GM20000 (cell line): ENCODE data around the gene SFTPD.
"Not testable (repeated sequence)": the region's sequence is repeated elsewhere in the genome, so short reads cannot be mapped to it uniquely, and the experiment has no call there.

Source experiments
- DNase-seq: peaks from one replicate; pipeline ENCODE4 v3.0.0; 2012; ENCODE audit warnings: low spot score
- TF ChIP-seq, protein P1 (sequence below): IDR thresholded peaks from 2 replicates; pipeline ENCODE4 v1.5.1; 2012; ENCODE audit warnings: mild to moderate bottlenecking, control low read depth; ENCODE audit errors: extremely low read depth, missing control alignments

SFTPD gene

DNA sequence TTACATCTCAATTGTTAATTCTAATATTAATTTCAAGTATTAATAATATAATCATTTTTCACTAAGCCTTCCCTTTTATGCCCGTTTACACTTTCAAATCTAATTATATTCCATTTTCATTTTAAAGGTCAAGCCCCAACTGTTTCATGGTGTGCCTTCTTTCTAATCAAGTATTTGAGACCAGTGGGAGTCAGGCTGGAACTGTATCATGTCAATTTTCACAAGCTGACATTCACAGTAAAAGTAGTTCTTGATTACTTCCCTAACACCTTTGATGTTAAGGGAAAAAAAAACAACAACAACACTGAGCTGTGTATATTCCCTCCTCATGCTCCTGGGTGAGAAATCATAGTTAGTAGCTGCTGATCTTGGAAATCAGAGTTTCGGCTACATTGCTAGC lies 38.1 kb downstream of the SFTPD start:
- DNase-seq = no peak
- TF ChIP-seq, protein P1, sequence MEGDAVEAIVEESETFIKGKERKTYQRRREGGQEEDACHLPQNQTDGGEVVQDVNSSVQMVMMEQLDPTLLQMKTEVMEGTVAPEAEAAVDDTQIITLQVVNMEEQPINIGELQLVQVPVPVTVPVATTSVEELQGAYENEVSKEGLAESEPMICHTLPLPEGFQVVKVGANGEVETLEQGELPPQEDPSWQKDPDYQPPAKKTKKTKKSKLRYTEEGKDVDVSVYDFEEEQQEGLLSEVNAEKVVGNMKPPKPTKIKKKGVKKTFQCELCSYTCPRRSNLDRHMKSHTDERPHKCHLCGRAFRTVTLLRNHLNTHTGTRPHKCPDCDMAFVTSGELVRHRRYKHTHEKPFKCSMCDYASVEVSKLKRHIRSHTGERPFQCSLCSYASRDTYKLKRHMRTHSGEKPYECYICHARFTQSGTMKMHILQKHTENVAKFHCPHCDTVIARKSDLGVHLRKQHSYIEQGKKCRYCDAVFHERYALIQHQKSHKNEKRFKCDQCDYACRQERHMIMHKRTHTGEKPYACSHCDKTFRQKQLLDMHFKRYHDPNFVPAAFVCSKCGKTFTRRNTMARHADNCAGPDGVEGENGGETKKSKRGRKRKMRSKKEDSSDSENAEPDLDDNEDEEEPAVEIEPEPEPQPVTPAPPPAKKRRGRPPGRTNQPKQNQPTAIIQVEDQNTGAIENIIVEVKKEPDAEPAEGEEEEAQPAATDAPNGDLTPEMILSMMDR = no peak

DNA sequence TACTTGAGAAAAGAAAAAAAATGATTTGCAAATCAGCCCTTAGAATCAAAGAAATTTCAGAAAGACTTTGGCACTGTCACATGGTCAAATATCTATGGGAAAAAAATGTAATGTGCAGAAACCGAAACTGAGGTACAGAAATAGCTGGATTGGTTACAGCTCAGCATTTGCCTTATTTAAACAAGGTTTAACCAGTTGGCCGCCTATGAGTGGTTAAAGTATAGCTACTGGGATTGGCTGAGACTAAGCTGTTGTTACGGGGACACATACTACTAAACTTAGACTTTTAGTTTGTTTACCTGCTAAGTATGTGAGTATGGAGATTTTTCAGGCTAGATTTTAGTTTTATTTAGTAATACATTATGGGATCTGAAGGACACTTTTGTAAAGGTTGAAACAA lies 38.6 kb downstream of the SFTPD start:
- TF ChIP-seq, protein P1 = no peak
- no peak for DNase-seq

DNA sequence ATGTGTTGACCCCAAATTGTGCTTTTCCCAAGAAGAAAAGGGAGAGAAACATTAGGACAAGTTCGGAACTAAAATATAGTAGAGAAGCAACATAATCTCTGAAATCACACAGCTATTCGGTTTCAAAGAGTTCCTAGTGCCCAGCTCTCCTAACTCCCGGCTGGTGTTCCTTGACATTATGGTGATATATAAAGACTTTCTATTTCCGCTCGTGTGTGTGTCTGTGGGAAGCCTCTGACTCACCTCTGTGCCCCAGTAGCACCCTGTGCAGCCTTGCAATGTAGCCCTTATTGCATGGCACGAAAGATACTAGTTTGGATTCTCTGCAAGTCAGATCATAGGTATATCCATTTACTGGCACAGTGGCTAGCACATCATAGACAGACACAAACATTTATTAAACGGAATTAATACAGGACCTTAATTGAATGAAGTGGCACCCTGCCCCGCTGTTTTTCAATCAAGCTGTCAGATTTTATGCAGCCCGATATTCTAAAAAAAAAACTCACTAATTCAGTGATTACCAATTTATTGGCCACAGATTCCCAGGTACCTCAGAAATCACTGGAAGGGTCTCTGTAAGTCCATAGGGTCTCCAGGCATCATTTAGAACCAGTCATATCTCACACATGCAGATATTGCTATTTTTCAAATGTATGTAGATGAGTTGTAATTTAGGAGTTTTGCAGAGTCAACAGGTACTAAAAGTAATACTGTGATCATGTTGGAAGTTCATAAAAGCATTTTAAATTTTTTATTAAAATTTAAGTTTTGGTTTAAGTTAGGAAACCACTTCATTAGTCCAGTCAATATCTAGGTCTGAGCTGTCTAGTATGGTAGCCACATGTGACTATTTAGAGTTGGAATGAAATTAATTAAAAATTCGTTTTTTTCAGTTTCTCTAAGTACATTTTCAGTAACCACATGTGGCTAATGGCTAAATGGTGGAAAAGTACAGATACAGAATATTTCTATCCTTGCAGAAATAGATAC lies 43.3 kb downstream of the SFTPD start:
- no peak for DNase-seq
- TF ChIP-seq, protein P1 = no peak

DNA sequence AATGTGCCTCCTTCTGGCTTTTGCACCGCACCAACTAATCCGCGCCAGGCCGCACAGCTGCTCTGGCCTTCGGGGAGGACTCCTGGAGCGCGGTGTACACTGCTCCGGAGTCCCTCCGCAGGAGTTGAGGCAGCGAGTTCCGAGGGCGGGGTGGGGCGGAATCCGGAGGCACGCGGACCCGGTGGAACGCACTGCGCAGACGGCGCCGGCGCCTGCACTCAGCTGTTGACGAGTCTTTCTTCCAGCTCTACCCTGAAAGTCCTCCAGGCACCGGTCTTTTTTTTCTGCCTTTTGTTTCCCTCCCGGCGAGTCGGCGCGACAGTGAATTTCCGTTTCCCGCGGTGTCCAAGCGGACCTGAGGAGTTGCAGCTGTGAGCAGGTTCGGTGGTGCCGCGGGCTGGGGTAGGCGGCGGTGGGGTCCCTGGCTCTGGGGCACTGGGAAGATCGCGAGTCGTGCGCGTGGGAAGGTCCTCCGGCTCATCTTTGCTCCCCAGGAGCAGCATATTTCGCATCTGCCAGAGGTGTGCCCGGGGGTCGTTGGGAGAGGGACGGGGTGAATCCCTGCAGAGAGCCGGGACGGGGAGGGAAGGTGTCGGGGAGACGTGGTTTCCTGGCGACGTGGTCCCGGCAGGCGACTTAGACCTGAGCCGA lies 44.1 kb downstream of the SFTPD start:
- DNase-seq = no peak
- TF ChIP-seq, protein P1 = no peak

DNA sequence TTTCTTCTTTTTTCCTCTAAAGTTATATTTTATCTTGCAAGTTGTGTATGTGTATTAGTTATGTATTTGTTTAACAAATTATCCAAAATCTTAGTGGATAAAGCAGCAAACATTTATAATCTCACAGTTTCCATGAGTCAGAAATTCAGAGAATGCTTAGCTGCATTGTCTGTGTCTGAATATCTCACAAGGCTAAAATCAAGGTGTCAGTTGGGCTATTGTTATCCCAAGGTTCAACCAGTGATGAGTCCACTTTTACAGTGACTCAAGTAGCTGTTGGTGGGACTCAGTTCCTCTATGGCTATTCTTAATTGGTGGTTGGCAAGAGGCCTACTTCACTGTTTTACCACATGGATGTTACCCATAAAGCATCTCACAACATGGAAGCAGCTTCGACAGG lies 47.3 kb downstream of the SFTPD start:
- DNase-seq = not testable (repeated sequence)

DNA sequence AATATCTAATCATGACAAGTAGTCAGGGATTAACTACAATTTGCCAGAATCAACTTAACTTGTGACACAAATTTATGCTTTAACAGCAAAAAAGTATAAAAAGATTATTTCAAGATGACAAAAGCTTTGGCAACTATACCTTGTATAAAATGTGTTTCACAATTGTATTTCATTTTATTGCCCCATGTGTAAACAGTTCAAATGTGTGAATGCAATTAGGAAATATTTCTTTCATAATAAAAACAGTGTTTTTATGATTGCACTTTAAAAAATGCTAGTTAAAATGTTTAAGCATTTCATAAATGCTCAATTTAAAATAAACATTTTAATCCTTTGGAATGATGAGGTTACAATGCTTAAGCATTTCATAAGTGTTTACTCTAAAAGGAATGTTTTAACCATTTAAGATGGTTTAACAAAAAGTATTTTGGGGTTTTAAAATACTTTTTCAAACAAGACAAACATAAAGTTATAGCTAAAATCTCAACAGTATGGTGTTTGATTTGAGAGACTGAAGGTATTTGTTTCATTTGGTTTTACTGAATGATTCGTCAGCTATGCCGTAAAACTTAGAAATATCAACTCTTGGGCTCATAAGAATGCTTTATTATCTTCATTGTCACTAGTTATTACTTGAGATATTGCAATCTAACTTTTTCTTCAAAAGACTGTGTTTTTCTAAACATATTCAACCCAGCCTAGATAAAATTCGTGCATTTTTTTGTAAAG lies 50.1 kb downstream of the SFTPD start:
- DNase-seq = no peak
- TF ChIP-seq, protein P1 = no peak

DNA sequence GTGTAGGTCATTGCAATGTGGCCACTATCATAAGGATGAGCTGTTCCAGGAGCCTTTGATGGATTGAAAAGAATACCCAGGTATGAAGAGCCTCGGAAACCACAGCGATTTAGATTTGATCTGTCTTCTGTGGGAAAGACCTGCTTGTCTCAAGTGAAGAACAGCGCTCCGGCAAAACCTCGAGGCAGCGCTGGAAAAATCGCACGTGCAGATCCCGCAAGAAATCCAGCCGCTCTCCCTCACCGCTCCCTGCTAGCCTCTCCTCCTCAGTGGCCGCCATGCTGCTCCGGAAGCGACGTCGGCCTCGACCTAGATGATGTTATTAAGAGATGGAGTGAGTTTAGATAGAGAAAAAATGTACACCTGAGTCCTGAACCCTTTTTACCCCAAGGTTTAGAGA lies 56.0 kb downstream of the SFTPD start:
- not testable (repeated sequence) for DNase-seq

DNA sequence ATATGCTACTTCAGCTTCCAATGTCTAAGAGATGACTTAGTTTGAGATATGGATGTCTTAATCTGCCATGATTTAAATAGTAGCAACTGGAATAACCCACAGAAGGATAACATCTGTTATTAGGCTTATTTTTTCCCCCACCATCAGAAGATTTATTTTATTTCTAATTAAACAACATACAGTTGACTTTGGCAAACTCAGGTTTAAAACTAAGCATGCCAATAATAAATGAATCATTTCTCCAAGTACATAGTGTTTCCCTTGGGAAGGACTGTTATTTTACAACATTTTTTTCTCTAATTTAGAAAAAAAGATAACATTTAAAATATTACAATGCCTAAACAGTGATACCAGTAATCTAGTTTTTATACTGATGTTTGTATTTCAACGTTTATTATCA lies 58.4 kb downstream of the SFTPD start:
- TF ChIP-seq, protein P1 = no peak
- no peak for DNase-seq

DNA sequence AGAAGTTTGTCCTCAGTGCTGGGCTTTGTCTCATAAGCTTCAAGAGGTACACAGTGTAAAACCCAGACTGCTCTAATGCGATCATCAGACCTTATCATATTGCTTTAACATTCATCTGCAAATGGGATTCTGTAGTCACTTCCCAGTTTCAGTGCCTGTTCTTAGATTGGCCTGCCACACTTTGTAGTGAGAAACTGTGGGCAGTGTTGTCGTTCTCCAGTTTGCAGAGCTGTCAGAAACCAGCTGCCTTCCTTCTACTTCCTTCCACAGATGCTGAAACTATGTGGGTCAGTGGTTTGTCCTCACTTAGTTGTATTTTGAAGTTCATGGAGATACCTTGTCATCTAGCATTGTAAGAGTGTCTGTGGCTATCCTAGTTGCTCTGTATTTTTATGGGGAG lies 59.9 kb downstream of the SFTPD start:
- not testable (repeated sequence) for DNase-seq
